Measurements from ENCODE around the gene AGER.
"Not testable (repeated sequence)": the region's sequence is repeated elsewhere in the genome, so short reads cannot be mapped to it uniquely, and the experiment has no call there.

The AGER gene

DNA sequence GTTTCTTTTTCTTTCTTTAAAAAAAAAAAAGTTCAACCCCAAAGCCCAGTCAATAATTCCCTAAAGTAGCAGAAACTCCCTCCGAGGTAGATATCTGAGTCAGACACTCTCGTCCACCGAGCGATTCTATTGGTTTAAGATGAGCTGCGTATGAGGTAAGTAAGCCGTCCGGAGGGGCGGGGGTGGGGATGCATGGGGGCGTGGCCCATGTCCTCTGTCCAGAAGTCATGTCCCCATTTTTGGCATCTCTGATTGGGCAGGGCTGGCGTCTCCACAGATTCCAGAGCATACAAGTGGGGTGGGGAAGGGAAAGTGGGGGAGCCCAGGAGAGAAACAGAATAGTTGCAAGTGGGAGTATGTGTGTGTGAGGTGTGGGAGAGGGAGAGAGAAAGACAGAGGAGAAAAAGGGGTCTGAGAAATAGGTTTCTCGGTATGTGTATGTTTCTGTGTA lies 1.7 kb upstream of the AGER start:
- DNase-seq, result not testable (repeated sequence)

DNA sequence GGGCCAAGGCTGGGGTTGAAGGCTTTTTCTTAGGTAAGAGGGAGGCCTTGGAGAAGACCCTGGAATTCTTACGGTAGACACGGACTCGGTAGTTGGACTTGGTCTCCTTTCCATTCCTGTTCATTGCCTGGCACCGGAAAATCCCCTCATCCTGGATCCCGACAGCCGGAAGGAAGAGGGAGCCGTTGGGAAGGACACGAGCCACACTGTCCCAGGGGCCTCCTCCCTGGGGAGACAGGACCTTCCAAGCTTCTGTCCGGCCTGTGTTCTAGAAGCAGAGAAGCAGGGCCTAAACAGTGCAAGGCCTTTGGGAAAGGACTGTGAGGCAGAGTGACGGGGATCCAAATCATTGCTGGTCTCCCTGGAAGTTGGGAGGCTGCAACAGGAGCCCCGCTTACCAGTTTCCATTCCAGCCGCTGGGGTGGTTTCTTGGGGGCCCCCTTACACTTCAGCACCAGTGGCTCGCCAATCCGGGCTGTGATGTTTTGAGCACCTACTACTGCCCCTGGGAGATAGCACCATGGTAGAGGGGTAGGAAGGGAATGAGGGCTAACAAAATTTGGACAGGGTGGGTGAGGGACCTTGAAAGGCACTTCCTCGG lies 470 bp downstream of the AGER start:
- no peak for DNase-seq

GRCh38 chr6:32183030-32183429 lies 1.0 kb downstream of the AGER start:
- DNase-seq, result no peak

DNA sequence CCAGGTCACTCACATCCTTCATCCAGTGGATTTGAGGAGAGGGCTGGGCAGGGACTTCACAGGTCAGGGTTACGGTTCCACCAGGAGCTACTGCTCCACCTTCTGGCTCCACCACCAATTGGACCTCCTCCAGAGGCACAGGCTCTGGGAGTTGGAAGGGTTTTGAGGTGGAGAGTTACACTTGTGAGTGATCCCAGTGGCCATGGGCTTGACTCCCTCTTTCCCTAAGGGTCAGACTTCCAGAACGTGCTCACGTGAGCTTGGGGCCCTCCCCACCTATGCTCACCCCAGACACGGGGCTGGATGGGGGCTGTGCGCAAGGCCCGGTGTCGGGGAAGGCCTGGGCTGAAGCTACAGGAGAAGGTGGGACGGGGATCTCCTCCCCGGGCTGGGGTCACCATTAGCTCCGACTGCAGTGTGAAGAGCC lies 1.5 kb downstream of the AGER start:
- DNase-seq, result no peak

DNA sequence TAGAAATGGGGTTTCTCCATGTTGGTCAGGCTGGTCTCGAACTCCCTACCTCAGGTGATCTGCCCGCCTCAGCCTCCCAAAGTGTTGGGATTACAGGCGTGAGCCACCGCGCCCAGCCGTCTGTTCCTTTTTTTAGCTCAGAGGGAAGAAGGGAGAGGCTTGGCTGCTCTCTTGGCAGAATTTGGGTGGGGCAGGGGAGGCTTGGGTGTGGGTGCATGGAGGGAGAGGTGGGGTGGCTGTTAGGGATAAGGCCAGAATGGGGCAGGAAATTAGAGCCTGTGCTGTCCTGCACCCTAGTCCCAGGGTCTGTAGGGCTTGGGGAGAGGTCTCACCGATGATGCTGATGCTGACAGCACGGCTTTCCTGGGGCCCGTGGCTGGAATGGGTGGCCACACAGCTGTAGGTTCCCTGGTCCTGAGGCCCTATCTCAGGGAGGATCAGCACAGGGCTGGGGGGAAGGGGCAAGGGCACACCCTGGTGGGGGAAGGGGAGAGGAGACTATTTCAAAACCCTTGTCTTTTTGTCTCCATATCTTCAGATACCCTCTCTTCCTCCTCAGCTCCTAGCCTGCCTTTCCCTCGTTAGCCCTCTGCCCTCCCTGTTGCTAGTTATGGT lies 2.0 kb downstream of the AGER start:
- DNase-seq, result no peak

- DNase-seq, result no peak
Observed at GRCh38 chr6:32181148-32181702, 2.8 kb downstream of the AGER start.

DNA sequence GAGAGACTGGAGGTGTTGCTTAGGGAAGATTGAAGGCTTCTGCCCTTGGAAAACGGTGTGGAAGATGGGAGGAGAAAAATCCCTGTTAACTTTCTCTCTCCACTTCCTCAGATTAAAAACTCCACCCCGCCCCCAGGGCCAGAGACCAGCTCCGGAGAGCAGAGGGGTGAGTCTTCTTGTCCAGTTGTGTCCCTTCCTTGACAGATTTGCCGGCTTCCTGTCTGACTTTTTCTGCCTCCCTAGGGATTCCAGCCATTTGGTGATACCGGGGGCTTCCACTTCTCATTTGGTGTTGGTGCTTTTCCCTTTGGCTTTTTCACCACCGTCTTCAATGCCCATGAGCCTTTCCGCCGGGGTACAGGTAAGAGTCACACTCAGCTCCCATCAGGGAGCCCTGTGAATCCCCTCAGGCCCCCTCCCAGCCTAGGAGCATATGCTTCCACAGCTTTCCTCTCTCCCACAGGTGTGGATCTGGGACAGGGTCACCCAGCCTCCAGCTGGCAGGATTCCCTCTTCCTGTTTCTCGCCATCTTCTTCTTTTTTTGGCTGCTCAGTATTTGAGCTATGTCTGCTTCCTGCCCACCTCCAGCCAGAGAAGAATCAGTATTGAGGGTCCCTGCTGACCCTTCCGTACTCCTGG lies 4.2 kb downstream of the AGER start:
- no peak for DNase-seq

DNA sequence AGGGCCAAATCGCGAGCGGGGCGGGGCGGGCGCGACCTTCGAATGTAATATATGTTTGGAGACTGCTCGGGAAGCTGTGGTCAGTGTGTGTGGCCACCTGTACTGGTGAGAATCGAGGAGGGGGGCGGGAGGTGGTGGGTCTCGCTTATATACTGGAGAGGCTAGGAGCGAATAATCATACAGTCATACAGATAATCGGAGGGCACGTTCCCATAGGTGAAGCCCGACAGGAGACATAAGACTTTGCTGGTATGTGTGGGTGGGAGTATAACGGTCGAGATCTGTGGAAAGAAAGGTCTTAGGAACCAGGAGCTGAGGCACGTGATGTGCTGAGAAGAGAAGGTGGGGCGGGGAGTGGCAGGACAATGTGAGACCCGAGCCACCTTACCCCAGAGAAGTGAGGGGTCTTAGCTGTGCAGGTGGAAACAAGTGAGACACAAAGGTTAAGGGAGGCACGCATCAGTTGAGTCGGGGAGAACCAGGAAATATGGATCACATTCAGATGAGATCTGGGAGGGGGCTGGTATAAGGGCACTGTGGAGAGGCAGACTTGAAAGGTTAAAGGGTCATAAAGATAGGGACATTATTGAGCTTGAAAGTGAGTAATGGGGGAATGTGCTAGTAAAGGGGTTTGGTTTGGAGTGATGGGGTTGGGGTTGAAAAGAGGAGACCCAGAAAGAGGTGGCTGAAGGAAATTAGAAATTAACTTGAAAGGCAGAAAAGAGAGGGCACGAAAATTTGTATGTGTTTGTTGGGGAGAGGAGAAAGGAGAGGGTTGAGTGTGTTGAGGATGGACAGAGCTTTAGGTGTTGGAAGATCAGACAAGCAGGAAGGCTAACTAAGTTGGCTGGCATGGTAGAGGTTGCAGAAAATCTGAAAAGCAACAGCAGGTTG lies 5.3 kb downstream of the AGER start:
- no peak for DNase-seq

DNA sequence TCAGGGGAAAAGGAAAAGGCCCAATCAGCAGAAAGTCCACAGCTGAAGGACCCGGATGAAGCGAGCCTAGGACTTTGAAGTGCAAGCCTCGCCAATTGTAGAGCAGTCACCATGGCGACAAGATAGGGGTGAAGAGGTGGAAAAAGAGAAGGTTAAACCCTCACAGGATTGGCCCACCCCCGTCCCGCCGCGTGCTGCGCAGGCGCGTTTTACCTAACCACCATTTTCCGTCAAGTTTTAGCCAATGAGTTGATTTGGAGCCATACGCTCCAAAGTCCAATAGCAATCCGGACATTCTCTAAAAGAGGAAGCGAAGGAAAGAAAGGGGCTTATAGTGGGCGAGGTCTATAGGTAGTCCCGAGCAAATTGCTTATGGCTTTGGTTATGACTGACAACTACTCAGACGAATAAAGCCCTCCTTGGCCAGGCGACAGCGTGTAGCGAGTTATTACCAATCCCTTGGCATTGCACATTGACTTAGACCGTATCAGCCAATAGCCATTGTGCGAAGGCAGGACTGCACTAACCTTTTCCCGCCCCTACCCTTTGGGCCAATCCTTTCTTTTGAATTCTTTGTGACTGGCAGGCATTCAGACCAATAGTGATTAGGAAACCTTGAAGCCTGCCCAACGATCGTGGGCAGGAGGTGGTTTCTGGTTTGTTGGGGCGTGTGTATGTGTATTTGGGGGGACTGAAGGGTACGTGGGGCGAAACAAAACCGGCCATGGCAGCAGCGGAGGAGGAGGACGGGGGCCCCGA lies 6.1 kb downstream of the AGER start, which contains the start of gene RNF5:
Gene RNF5 (plus strand): TSS at position 618 of the 759 bp plus-strand sequence. CDS start 107 bp downstream, at position 725.
- peak; percentile 100 for DNase-seq

DNA sequence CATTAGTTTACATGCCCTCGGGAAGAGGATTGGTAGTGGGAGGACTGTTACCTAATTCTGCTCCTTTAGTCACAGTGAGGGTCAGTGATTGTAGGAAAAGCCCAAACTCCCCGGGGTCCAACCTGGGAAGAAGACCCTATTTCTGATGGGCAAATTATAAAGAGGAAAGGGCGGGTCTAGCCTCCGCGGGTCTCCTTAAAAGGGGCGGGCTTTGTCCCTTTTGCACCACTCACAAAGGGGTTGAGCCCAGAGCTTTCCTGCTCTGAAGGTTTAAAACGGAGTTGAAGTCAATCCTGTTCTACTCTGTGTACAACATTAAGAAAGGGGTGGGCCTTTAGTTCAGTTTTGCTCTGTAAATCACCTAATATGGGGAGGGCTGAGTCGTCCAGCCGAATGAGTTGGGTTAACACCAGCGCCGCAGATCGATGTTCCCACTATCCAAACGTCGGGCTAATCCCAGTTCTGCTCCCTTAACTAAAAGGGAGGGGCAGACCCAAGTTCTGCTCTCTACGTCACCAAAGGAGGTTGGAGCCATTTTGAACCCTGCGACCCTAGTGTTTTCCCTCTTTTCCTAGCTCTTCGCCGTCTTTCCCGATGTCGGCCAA lies 6.8 kb downstream of the AGER start:
- peak; percentile 54 for DNase-seq

DNA sequence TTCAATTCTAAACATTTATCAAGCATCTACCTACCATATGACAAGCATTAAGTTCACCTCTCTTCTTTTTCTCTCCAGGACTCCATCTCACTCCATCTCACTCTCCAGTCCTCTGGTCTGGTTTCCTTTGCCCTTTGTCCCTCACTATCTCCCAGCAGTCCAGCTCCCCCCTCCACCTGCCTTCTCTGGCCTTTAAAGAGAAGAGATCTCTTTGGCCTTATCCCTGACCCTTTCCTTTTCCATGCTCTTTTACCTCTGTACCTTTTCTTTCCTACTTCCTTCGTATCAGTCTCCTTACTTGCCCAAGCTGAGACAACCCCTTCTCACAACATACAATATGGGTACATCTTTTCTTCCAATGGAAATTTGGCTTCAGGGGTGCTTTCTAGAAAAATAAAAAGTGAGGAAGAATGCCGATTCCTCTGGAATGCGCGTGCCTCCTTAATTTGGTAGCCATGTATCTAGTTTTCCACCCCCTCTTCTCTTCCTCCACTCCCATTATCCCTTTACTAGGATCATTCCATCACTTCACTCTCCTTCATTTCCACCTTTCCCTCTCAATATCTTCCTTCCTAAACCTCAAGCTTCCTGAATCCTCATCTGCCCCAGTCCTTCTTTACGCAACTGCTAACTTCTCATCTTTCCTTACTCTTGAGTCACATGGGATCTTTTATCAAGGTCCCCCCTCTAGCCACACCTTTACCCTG lies 7.4 kb downstream of the AGER start:
- no peak for DNase-seq

- DNase-seq, result peak; percentile 90
Observed at GRCh38 chr6:32175711-32176475, 8.2 kb downstream of the AGER start, which contains the start of gene AGPAT1. Gene AGPAT1, minus strand, starts transcription at chr6:32176084. Its CDS starts 4,588 bp downstream, at chr6:32171496.

GRCh38 chr6:32175322-32175710 lies 8.7 kb downstream of the AGER start:
- DNase-seq, result no peak

DNA sequence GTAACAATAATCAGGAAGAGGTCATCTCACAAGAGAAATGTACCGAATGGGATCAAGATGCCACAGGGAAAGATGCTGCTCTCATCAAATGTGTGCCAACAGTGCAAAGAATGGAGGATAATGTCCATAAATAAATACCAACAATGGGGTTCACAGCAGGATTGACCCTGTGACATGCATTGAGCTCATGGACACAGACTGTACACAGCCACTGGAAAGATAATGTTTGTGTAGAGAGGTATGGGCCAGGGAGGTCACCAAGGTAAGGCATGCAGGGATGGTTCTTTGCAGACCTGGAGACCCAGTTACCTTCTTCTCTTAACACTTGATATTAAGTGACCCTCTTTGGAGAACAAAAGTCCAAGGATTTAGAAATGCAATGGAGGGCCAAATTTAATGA lies 9.6 kb downstream of the AGER start:
- DNase-seq, result no peak

GRCh38 chr6:32173051-32173727 lies 10.9 kb downstream of the AGER start:
- DNase-seq, result no peak

DNA sequence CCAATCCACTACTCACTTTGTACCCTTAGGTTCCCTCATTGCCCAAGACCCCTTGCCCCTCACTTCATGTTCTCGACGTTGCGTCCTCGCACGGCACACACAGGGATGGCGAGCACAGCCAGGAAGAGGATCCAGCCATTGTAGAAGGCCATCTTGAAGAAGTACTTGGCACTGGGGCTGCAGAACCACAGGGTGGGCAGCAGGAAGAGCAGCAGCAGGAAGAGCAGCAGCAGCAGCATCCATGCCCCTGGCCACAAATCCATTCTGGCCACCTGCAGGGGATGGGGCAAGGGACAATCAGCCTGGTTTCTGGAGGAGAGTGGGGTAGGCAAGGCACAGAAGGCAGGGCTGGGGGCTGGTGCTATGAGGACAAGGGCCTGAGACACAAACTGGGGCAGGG lies 12.8 kb downstream of the AGER start:
- no peak for DNase-seq

DNA sequence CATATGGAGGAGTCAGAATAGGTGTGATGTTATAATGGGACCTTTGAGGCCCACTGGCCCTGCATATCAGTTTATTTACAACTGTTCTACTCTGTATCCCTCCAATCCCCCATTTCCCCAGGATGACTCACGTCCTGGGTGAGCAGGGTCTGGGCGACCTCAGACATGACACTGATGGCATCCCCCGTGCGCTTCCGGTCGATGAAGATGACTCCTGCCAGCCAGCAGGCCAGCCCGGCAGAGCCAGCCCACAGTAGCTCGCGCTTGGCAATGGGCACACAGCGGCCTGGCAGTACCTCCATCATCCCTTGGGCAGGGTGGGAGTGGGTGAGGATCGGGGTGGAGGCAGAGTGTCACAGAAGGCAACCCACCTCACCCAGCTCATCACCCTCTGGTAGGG lies 13.8 kb downstream of the AGER start:
- no peak for DNase-seq

- no peak for DNase-seq
Observed at GRCh38 chr6:32168807-32169591, 15.1 kb downstream of the AGER start.

DNA sequence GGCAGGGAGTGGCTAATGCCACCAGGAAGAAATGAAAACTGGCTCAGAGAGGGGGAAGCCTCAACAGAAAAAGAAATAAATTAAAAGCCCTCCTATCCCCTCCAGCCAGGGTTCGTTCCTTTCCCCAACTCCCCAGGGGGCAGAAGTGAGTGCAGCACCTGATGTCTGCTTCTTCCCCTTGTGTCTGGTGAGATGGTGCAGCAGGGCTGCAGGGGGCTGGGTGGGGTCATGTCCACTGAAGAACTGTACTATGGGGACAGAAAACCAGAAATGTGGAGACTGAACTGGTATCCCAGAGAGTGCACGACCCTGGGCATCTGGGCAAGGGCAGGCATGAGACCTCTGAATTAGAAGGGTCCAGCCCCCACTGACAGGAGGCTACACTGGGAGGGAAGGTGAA lies 15.7 kb downstream of the AGER start:
- DNase-seq, result no peak
